ENCODE results near the gene ADORA1. TPM values are rescaled to one million over a fixed set of nuclear protein-coding genes. Genes with fewer than 3 reads are reported as not detected.

ADORA1 gene
- total RNA-seq, 3 donors from 2014 or later (not counting 1 experiment from before 2014, with no cell fraction given), result not detected

DNA sequence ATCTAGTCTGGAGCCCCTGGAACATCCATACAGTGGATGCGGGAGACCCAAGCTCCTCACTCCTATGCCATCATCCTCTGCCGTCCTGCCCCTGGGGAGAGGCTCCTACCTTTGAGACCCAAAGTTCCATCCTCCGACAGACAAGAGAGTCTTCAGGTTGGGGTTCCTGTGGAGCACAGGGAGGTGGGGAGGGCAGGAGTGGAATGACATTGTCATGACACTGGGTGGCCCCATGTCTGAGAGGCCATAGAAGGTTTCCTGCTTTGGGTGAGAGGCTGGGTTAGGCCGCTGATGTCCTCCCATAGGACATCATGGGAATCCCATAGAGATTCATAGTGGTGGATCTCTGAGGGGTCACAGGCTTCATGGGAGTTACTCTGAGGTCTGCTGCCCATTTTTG lies 56.9 kb downstream of the ADORA1 start:
- TF ChIP-seq, protein P1, sequence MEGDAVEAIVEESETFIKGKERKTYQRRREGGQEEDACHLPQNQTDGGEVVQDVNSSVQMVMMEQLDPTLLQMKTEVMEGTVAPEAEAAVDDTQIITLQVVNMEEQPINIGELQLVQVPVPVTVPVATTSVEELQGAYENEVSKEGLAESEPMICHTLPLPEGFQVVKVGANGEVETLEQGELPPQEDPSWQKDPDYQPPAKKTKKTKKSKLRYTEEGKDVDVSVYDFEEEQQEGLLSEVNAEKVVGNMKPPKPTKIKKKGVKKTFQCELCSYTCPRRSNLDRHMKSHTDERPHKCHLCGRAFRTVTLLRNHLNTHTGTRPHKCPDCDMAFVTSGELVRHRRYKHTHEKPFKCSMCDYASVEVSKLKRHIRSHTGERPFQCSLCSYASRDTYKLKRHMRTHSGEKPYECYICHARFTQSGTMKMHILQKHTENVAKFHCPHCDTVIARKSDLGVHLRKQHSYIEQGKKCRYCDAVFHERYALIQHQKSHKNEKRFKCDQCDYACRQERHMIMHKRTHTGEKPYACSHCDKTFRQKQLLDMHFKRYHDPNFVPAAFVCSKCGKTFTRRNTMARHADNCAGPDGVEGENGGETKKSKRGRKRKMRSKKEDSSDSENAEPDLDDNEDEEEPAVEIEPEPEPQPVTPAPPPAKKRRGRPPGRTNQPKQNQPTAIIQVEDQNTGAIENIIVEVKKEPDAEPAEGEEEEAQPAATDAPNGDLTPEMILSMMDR (IDR thresholded peaks at IDR 0.05), result no peak
- no peak overlapping the region for H3K27ac ChIP-seq (ENCODE audit: low read length)
- H3K4me3 ChIP-seq (ENCODE audit: low read length), result no peak overlapping the region
- ATAC-seq (no peak), DNase-seq (no peak)
- 88% methylated on average over 4 of the region's 4 CpGs for WGBS (ENCODE audit: insufficient coverage)
- H3K4me3 Mint-ChIP-seq, result no peak overlapping the region
- H3K9me3 Mint-ChIP-seq, result no peaks in the 10 kb centered on the region
- no peaks in the 10 kb centered on the region for H3K36me3 Mint-ChIP-seq
- no peaks in the 10 kb centered on the region for H3K4me1 ChIP-seq (ENCODE audit: control insufficient read depth, insufficient read depth, low read length)
- intact Hi-C loops (cut with micrococcal nuclease), result no loop called here
- peaks cover 3 to 7% of the 10 kb centered on the region in 2 donors for H3K27me3 Mint-ChIP-seq (ENCODE audit: low read depth in 2 of 2)
- no peak overlapping the region for H3K27ac Mint-ChIP-seq
- H3K9me3 ChIP-seq (ENCODE audit: control insufficient read depth, insufficient read depth, low read length), result no peaks in the 10 kb centered on the region
- peaks cover 0 to 3% of the 10 kb centered on the region in 2 donors for H3K4me1 Mint-ChIP-seq
- no peaks in the 10 kb centered on the region for H3K27me3 ChIP-seq (ENCODE audit: control insufficient read depth, insufficient read depth, low read length)
- H3K36me3 ChIP-seq (ENCODE audit: control insufficient read depth, insufficient read depth, low read length), result no peaks in the 10 kb centered on the region

DNA sequence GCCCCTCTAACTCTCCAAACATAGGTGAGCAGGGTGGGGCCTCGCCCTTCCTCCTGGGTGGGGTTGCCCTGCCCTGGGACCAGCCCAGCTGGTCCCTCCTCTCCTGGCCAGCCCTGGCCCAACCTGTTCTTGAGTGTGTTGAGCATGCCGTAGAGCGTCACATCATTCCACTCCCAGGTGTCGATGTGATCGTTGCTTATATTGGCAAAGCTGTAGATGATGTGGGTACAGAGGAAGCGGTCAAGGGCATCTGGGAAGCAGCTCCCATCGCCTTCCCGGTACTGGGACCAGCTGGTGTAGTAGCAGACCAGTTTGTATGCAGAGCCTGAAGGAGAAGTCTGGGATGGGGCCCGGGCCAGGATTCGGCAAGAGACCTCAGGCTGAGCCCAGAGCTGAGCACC lies 57.5 kb downstream of the ADORA1 start:
- TF ChIP-seq, protein P1 (IDR thresholded peaks at IDR 0.05), result no peak
- Mint-ChIP-seq H3K4me3 (no peak overlapping the region), H3K36me3 (no peaks in the 10 kb centered on the region), H3K27ac (no peak overlapping the region), H3K9me3 (no peaks in the 10 kb centered on the region), H3K4me1 (peaks cover 0 to 3% of the 10 kb centered on the region in 2 donors), H3K27me3 (ENCODE audit: low read depth in 2 of 2) (peaks cover 7 to 10% of the 10 kb centered on the region in 2 donors)
- Histone ChIP-seq H3K36me3 (ENCODE audit: control insufficient read depth, insufficient read depth, low read length) (no peaks in the 10 kb centered on the region), H3K27ac (ENCODE audit: low read length) (no peak overlapping the region), H3K27me3 (ENCODE audit: control insufficient read depth, insufficient read depth, low read length) (no peaks in the 10 kb centered on the region), H3K4me1 (ENCODE audit: control insufficient read depth, insufficient read depth, low read length) (no peaks in the 10 kb centered on the region), H3K9me3 (ENCODE audit: control insufficient read depth, insufficient read depth, low read length) (no peaks in the 10 kb centered on the region), H3K4me3 (ENCODE audit: low read length) (no peak overlapping the region)
- ATAC-seq (no peak), DNase-seq (no peak)
- intact Hi-C loops (cut with micrococcal nuclease), result no loop called here
- 94% methylated on average over 10 of the region's 10 CpGs for WGBS (ENCODE audit: insufficient coverage)

DNA sequence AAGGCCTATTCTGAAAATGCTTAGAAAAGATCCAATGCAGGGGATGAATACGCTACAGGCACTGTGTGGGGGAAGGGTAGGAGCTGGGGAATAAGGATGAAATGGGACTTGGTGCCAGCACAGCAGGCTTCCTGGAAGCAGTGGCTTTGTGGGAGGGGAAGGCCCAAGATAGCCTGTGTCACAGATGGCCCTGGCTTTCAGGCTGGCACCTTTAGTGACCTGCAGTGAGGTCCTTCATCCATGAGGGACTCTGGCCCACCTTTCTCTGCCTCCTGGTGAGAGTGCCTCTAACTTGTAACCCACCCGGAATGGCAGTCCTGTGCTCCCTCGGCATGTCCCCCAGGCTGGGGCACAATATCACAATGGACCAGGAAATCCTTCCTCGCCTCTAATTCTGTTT lies 58.1 kb downstream of the ADORA1 start:
- no peaks in the 10 kb centered on the region for H3K9me3 Mint-ChIP-seq
- Histone ChIP-seq H3K4me3 (ENCODE audit: low read length) (no peak overlapping the region), H3K9me3 (ENCODE audit: control insufficient read depth, insufficient read depth, low read length) (no peaks in the 10 kb centered on the region), H3K27me3 (ENCODE audit: control insufficient read depth, insufficient read depth, low read length) (no peaks in the 10 kb centered on the region), H3K36me3 (ENCODE audit: control insufficient read depth, insufficient read depth, low read length) (no peaks in the 10 kb centered on the region), H3K4me1 (ENCODE audit: control insufficient read depth, insufficient read depth, low read length) (no peaks in the 10 kb centered on the region), H3K27ac (ENCODE audit: low read length) (no peak overlapping the region)
- no peak for ATAC-seq
- peaks cover 7 to 10% of the 10 kb centered on the region in 2 donors for H3K27me3 Mint-ChIP-seq (ENCODE audit: low read depth in 2 of 2)
- no peak for DNase-seq
- H3K4me1 Mint-ChIP-seq, result peaks cover 0 to 3% of the 10 kb centered on the region in 2 donors
- no peak overlapping the region for H3K27ac Mint-ChIP-seq
- no peaks in the 10 kb centered on the region for H3K36me3 Mint-ChIP-seq
- H3K4me3 Mint-ChIP-seq, result no peak overlapping the region
- 91% methylated on average over 4 of the region's 4 CpGs for WGBS (ENCODE audit: insufficient coverage)
- intact Hi-C loops (cut with micrococcal nuclease), result no loop called here
- TF ChIP-seq, protein P1 (IDR thresholded peaks at IDR 0.05), result no peak

DNA sequence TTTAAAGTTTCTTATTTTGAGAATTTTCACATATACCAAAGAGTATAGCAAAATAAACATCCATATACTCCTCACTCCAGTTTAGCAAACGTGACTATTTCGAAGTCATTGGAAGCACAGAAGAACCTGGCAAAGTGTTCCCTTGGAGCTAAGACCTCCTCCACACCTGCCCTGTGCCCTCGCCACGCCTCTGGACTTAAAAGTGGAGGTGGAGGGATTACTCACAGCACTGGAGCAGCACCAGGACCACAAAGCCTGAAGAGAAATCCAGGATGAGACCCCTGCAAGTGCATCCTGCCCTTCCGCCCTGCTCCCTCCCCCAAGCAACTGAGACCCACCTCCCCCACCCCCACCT lies 58.5 kb downstream of the ADORA1 start:
- Mint-ChIP-seq H3K9me3 (no peaks in the 10 kb centered on the region), H3K4me3 (no peak overlapping the region), H3K27me3 (ENCODE audit: low read depth in 2 of 2) (peaks cover 7 to 10% of the 10 kb centered on the region in 2 donors), H3K4me1 (peaks cover 0 to 3% of the 10 kb centered on the region in 2 donors), H3K36me3 (no peaks in the 10 kb centered on the region), H3K27ac (no peak overlapping the region)
- ATAC-seq (no peak), DNase-seq (no peak)
- intact Hi-C loops (cut with micrococcal nuclease), result no loop called here
- Histone ChIP-seq H3K36me3 (ENCODE audit: control insufficient read depth, insufficient read depth, low read length) (no peaks in the 10 kb centered on the region), H3K4me3 (ENCODE audit: low read length) (no peak overlapping the region), H3K27me3 (ENCODE audit: control insufficient read depth, insufficient read depth, low read length) (no peaks in the 10 kb centered on the region), H3K4me1 (ENCODE audit: control insufficient read depth, insufficient read depth, low read length) (no peaks in the 10 kb centered on the region), H3K27ac (ENCODE audit: low read length) (no peak overlapping the region), H3K9me3 (ENCODE audit: control insufficient read depth, insufficient read depth, low read length) (no peaks in the 10 kb centered on the region)
- TF ChIP-seq, protein P1 (IDR thresholded peaks at IDR 0.05), result no peak
- WGBS (ENCODE audit: insufficient coverage), result 84% methylated on average over 5 of the region's 5 CpGs
